ENCODE data around the gene ZMIZ1.
A peak's percentile ranks its signal among the peaks of the same experiment; 100 is the strongest.

The ZMIZ1 gene

GRCh38 chr10:79345241-79346011, 276.7 kb downstream of the ZMIZ1 start:
- peak overlapping the region in 1 of 5 donors; percentile 45 for H3K9ac ChIP-seq (ENCODE audit: low read length in 5 of 5)
- peaks cover 0 to 15% (median 12%) of the 10 kb centered on the region in 5 donors for H3K36me3 ChIP-seq (ENCODE audit: control insufficient read depth in 5 of 5, insufficient read depth in 5 of 5, low read length in 5 of 5)
- H3K9me3 ChIP-seq (ENCODE audit: control insufficient read depth in 5 of 5, low read length in 5 of 5): no peaks in the 10 kb centered on the region
- H3K4me3 ChIP-seq (ENCODE audit: low read depth in 1 of 5, low read length in 5 of 5): no peak overlapping the region
- H3K27ac ChIP-seq (ENCODE audit: low read depth, low read length): peak overlapping the region; percentile 24
- peaks cover 6 to 58% (median 51%) of the 10 kb centered on the region in 5 donors for H3K4me1 ChIP-seq (ENCODE audit: control insufficient read depth in 5 of 5, insufficient read depth in 5 of 5, low read length in 5 of 5)
- H3K27me3 ChIP-seq (ENCODE audit: control insufficient read depth in 5 of 5, insufficient read depth in 4 of 5, low read length in 5 of 5): no peaks in the 10 kb centered on the region

- peak overlapping the region in 1 of 5 donors; percentile 45 for H3K9ac ChIP-seq (ENCODE audit: low read length in 5 of 5)
- peak overlapping the region; percentile 24 for H3K27ac ChIP-seq (ENCODE audit: low read depth, low read length)
- H3K9me3 ChIP-seq (ENCODE audit: control insufficient read depth in 5 of 5, low read length in 5 of 5): no peaks in the 10 kb centered on the region
- H3K36me3 ChIP-seq (ENCODE audit: control insufficient read depth in 5 of 5, insufficient read depth in 5 of 5, low read length in 5 of 5): peaks cover 0 to 20% (median 18%) of the 10 kb centered on the region in 5 donors
- no peak overlapping the region for H3K4me3 ChIP-seq (ENCODE audit: low read depth in 1 of 5, low read length in 5 of 5)
- H3K4me1 ChIP-seq (ENCODE audit: control insufficient read depth in 5 of 5, insufficient read depth in 5 of 5, low read length in 5 of 5): peaks cover 6 to 55% (median 51%) of the 10 kb centered on the region in 5 donors
- no peaks in the 10 kb centered on the region for H3K27me3 ChIP-seq (ENCODE audit: control insufficient read depth in 5 of 5, insufficient read depth in 4 of 5, low read length in 5 of 5)
Observed at GRCh38 chr10:79346012-79346340, 277.2 kb downstream of the ZMIZ1 start.

DNA sequence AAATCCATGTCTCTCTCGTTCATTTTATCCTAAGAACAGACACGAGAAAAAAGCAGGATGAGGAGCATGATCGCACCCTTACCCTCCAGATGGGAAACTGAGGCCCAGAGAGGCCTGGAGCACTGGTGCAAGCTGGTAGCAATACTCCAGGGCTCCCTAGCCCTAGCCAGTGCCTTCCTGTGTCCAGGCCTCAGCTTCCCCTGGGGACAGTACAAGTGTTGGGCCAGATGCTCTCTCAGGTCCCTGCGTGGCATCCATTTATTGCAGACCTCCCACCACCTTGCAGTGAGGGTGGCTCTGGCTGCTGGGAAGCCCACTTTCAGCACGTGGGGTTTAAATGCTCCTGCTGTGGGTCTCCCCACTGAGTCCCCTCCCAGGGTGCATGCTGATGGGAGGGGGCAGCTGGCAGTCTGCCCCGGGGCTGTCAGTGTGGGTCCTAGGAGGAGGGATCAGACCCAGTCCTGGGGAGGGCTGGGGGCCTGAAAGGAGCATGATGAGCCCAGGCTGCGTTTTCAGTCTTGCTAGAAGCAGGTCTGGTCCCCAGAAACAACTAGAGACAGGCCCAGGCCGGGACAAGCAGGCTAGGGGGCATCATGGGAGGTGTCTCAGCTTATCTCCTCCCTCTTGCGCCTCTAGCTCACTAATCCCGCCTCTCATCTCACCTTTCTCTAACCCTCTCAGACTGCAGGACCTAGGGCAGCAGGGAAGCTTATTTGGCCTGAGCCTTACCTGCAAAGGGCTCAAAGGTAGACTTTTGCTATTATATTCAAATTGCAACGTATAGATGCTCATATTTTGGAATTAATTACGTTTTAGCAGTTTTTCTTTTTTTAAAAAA, 277.8 kb downstream of the ZMIZ1 start:
- Histone ChIP-seq H3K4me1 (ENCODE audit: control insufficient read depth in 5 of 5, insufficient read depth in 5 of 5, low read length in 5 of 5) (peaks cover 6 to 55% (median 51%) of the 10 kb centered on the region in 5 donors), H3K36me3 (ENCODE audit: control insufficient read depth in 5 of 5, insufficient read depth in 5 of 5, low read length in 5 of 5) (peaks cover 0 to 25% (median 22%) of the 10 kb centered on the region in 5 donors), H3K9ac (ENCODE audit: low read length in 5 of 5) (peak overlapping the region in 2 of 5 donors; percentile 1 to 45), H3K27me3 (ENCODE audit: control insufficient read depth in 5 of 5, insufficient read depth in 4 of 5, low read length in 5 of 5) (no peaks in the 10 kb centered on the region), H3K9me3 (ENCODE audit: control insufficient read depth in 5 of 5, low read length in 5 of 5) (no peaks in the 10 kb centered on the region), H3K27ac (ENCODE audit: low read depth, low read length) (no peak overlapping the region), H3K4me3 (ENCODE audit: low read depth in 1 of 5, low read length in 5 of 5) (peak overlapping the region in 1 of 5 donors; percentile 17)

DNA sequence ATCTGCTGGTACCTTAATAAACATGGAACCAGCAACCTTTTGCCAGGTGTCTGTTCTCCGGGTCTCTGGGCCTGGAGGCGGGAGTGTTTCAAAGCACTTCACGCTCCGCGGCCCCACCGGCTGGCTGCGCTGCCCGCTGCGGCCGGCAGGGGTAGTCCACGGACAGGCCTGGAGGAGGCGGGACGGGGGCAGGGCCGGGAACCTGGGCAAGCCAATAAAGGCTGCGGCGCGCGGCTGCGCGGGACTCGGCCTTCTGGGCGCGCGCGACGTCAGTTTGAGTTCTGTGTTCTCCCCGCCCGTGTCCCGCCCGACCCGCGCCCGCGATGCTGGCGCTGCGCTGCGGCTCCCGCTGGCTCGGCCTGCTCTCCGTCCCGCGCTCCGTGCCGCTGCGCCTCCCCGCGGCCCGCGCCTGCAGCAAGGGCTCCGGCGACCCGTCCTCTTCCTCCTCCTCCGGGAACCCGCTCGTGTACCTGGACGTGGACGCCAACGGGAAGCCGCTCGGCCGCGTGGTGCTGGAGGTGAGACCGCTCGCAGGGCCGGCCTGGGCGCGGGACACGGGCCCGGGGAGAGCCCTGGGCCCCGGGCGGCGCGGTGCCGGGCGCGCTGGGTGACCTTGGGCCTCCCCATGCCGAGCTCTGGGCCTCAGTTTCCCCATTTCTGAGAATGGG, 278.6 kb downstream of the ZMIZ1 start, which contains the start of gene PPIF:
TSS of gene PPIF (plus strand) at position 244 of the 668 bp plus-strand sequence. CDS start at position 324, 80 bp downstream.
- Histone ChIP-seq H3K9me3 (ENCODE audit: control insufficient read depth in 5 of 5, low read length in 5 of 5) (no peaks in the 10 kb centered on the region), H3K4me1 (ENCODE audit: control insufficient read depth in 5 of 5, insufficient read depth in 5 of 5, low read length in 5 of 5) (peaks cover 6 to 57% (median 51%) of the 10 kb centered on the region in 5 donors), H3K27ac (ENCODE audit: low read depth, low read length) (peak within 1 kb of the TSS; percentile 94), H3K4me3 (ENCODE audit: low read depth in 1 of 5, low read length in 5 of 5) (peak within 1 kb of the TSS; percentile 68 to 78 (median 71)), H3K9ac (ENCODE audit: low read length in 5 of 5) (peak within 1 kb of the TSS; percentile 77 to 97 (median 89)), H3K27me3 (ENCODE audit: control insufficient read depth in 5 of 5, insufficient read depth in 4 of 5, low read length in 5 of 5) (no peaks in the 10 kb centered on the region), H3K36me3 (ENCODE audit: control insufficient read depth in 5 of 5, insufficient read depth in 5 of 5, low read length in 5 of 5) (peaks cover 0 to 33% (median 30%) of the 10 kb centered on the region in 5 donors)

DNA sequence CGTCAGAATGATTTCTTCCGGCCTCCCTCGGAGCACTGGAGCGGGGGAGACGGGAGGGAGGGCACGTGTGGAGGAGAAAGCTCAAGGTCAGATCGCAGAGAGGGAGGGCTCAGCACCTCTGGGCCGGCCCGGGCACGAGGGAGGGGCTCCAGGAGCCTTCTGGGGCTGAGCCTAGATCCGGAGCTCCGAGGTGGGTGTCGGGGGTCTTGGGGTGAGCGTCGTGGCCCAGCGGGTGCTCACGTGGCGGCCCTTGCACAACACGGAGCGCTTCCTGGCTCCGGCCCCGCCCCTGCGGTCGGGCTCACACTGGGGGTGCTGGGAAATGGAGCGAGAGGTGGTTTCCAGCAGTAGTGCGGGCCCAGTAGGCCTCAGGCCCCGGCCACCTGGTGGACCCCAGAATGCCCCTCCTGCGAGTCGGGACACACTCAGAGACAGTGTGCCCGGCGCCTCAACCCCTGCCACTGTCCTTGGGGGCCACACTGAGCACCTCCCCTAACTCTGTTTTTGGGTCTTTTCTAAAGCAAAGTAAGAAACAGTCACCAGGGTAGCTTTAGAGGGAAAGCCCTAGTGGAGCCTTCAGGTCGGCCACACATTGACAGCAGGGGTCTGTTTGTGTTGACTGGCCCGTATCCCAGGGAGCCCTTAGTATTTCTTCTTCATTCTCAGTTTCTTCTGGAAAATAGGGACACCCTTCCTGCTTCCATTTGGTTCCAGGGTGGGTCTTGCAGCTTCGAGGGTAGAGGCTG, 279.3 kb downstream of the ZMIZ1 start:
- peak overlapping the region; percentile 68 to 78 (median 71) for H3K4me3 ChIP-seq (ENCODE audit: low read depth in 1 of 5, low read length in 5 of 5)
- H3K9ac ChIP-seq (ENCODE audit: low read length in 5 of 5): peak overlapping the region; percentile 77 to 97 (median 89)
- H3K4me1 ChIP-seq (ENCODE audit: control insufficient read depth in 5 of 5, insufficient read depth in 5 of 5, low read length in 5 of 5): peaks cover 6 to 54% (median 48%) of the 10 kb centered on the region in 5 donors
- H3K9me3 ChIP-seq (ENCODE audit: control insufficient read depth in 5 of 5, low read length in 5 of 5): no peaks in the 10 kb centered on the region
- peak overlapping the region; percentile 94 for H3K27ac ChIP-seq (ENCODE audit: low read depth, low read length)
- H3K27me3 ChIP-seq (ENCODE audit: control insufficient read depth in 5 of 5, insufficient read depth in 4 of 5, low read length in 5 of 5): no peaks in the 10 kb centered on the region
- H3K36me3 ChIP-seq (ENCODE audit: control insufficient read depth in 5 of 5, insufficient read depth in 5 of 5, low read length in 5 of 5): peaks cover 0 to 40% (median 37%) of the 10 kb centered on the region in 5 donors

GRCh38 chr10:79348640-79348988, 279.8 kb downstream of the ZMIZ1 start:
- Histone ChIP-seq H3K4me1 (ENCODE audit: control insufficient read depth in 5 of 5, insufficient read depth in 5 of 5, low read length in 5 of 5) (peaks cover 6 to 54% (median 44%) of the 10 kb centered on the region in 5 donors), H3K9ac (ENCODE audit: low read length in 5 of 5) (peak overlapping the region; percentile 77 to 97 (median 89)), H3K36me3 (ENCODE audit: control insufficient read depth in 5 of 5, insufficient read depth in 5 of 5, low read length in 5 of 5) (peaks cover 0 to 45% (median 42%) of the 10 kb centered on the region in 5 donors), H3K27ac (ENCODE audit: low read depth, low read length) (peak overlapping the region; percentile 94), H3K4me3 (ENCODE audit: low read depth in 1 of 5, low read length in 5 of 5) (peak overlapping the region; percentile 68 to 78 (median 71)), H3K27me3 (ENCODE audit: control insufficient read depth in 5 of 5, insufficient read depth in 4 of 5, low read length in 5 of 5) (no peaks in the 10 kb centered on the region), H3K9me3 (ENCODE audit: control insufficient read depth in 5 of 5, low read length in 5 of 5) (no peaks in the 10 kb centered on the region)

- H3K4me3 ChIP-seq (ENCODE audit: low read depth in 1 of 5, low read length in 5 of 5): peak overlapping the region; percentile 68 to 78 (median 71)
- H3K27ac ChIP-seq (ENCODE audit: low read depth, low read length): peak overlapping the region; percentile 94
- H3K27me3 ChIP-seq (ENCODE audit: control insufficient read depth in 5 of 5, insufficient read depth in 4 of 5, low read length in 5 of 5): no peaks in the 10 kb centered on the region
- H3K9ac ChIP-seq (ENCODE audit: low read length in 5 of 5): peak overlapping the region in 4 of 5 donors; percentile 77 to 97 (median 88)
- H3K36me3 ChIP-seq (ENCODE audit: control insufficient read depth in 5 of 5, insufficient read depth in 5 of 5, low read length in 5 of 5): peaks cover 0 to 50% (median 47%) of the 10 kb centered on the region in 5 donors
- H3K4me1 ChIP-seq (ENCODE audit: control insufficient read depth in 5 of 5, insufficient read depth in 5 of 5, low read length in 5 of 5): peaks cover 6 to 54% (median 44%) of the 10 kb centered on the region in 5 donors
- no peaks in the 10 kb centered on the region for H3K9me3 ChIP-seq (ENCODE audit: control insufficient read depth in 5 of 5, low read length in 5 of 5)
Observed at GRCh38 chr10:79349072-79349491, 280.3 kb downstream of the ZMIZ1 start.

- H3K27ac ChIP-seq (ENCODE audit: low read depth, low read length): peak overlapping the region; percentile 94
- peaks cover 2 to 58% (median 55%) of the 10 kb centered on the region in 5 donors for H3K36me3 ChIP-seq (ENCODE audit: control insufficient read depth in 5 of 5, insufficient read depth in 5 of 5, low read length in 5 of 5)
- peak overlapping the region in 1 of 5 donors; percentile 90 for H3K9ac ChIP-seq (ENCODE audit: low read length in 5 of 5)
- no peaks in the 10 kb centered on the region for H3K9me3 ChIP-seq (ENCODE audit: control insufficient read depth in 5 of 5, low read length in 5 of 5)
- peaks cover 6 to 50% (median 42%) of the 10 kb centered on the region in 5 donors for H3K4me1 ChIP-seq (ENCODE audit: control insufficient read depth in 5 of 5, insufficient read depth in 5 of 5, low read length in 5 of 5)
- H3K4me3 ChIP-seq (ENCODE audit: low read depth in 1 of 5, low read length in 5 of 5): peak overlapping the region in 1 of 5 donors; percentile 22
- no peaks in the 10 kb centered on the region for H3K27me3 ChIP-seq (ENCODE audit: control insufficient read depth in 5 of 5, insufficient read depth in 4 of 5, low read length in 5 of 5)
Observed at GRCh38 chr10:79349766-79350406, 281.1 kb downstream of the ZMIZ1 start.
